Measurements from ENCODE around the gene AVPR2.

AVPR2 gene

DNA sequence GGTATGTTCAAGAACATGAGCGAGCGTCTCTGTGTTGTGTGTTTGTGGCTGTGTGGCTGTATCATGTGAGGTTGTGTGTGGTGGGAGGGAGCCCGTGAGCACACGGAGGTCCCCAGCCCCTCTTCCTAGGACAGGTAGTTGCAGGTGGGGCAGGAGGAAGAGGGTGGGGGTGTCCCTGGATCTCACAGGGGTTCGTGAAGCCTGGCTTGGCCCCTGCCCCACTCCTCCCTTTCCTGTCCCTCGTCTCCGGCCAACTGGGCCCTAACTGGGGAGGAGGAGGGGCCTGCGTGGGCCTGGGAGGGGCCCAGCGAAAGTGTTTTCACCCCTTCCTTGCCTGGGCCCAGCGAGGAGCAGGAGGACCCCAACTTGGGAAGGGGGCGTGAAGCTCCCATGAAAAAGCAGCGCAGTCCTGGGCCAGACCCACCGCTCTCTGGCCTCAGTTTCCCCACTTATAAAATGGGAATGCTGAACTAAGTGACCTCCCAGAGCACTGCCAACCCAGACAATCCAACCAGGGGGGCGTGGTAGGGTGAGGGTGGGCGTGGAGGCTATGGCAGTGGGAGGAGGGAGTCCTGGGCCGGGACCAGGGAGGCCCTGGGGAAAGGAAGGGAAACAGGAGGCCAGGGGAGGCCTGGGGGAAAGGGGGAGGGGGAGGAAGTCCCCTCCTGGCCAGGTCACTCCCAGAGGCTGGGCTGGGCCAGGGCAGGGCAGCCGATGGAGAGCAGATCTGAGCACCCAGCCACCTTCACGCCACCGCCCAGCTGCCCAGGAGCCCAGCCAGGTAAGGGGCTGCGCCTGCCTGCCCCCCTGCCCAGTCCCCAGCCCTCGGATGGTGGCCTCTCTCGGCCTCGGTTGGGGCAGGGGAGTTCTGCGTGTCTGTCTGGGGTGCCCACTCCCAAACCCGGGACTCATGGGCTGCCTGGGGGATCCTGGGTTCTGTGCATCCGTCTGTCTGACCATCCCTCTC, at the start of gene AVPR2:
Gene AVPR2 (plus strand): TSS at position 683 of the 967 bp plus-strand sequence. CDS start 473 bp downstream, outside the sequence.
- DNase-seq = no peak

- no peak for DNase-seq
Measured at GRCh38 chrX:153854702-153855101, 49.8 kb upstream of the AVPR2 start.

GRCh38 chrX:153857348-153857903, 47.0 kb upstream of the AVPR2 start:
- no peak for DNase-seq

DNA sequence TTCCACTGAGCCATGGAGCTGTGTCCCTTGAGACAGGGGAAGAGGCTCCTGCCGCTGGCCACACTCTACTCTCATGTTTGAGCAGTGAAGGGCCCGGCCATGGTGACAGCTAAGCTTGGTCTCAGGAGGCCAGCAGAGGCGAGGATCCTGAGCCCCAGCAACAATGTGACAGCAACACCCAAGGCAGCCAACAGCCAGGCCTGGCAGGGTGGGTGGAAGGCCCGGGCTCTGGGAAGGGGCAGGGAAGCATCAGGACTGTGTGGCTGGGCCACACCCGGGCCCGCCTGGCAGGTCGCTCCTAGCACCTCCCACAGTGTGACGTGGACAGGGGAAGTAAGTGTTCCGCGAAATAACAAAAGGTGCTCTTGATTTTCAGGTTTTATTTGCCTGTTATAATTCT, 43.3 kb upstream of the AVPR2 start:
- DNase-seq = no peak

GRCh38 chrX:153861733-153862310, 42.7 kb upstream of the AVPR2 start:
- DNase-seq = no peak

- DNase-seq = no peak
Measured at GRCh38 chrX:153862369-153863250, 41.9 kb upstream of the AVPR2 start.

DNA sequence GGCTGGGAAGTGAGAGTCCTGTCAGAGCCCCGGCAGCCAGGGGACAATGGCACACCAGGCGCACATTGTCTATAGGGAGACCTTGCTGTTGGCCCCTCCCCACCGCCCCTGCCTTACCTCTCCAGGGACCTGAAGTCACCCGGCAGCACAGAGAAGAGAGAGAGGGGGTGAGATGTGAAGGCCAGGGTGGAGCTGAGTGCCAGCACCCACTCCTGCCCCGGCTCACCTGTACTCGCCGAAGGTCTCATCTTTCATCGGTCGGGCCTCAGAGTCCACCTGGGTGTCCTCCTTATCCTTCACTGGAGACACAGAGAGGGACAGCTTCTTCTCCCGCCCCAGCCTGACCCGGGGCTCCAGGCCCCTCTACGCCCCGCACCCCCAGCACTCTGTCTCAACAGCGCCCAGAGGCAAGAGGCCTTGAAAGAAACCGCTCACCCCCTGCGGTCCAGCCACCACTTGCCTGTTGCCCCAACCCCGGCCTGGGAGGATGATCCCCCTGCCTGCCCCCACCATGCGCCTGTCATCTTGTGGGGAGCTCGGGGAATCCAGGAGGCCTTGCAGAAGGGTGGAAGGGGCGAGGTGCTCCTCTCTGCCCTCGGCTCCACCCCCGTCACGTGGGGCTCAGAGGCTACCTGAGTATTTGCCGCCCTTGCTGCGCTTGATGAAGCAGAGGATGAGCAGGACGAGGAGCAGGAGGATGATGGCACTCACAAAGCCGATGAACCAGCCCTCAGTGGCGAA, 41.1 kb upstream of the AVPR2 start:
- DNase-seq = no peak

DNA sequence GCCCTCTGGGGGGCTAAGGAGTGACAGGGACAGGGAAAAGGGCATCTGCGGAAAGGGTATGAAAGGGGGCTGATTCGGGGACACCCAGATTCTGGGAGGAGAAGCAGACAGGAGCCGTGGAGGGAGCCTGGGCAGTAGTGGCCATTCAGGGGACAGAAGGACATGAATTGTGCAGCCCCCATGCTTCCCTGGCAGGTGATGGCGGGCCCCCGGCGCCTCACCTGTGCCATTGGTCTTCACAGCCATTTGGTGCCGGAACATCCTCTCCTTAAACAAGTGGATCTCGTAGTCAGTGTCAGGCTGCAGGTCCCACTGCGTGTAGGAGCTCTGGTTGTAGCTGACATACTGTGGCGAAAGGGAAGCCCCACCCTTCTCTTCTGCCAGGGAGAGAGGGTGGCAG, 40.4 kb upstream of the AVPR2 start:
- DNase-seq = no peak

- no peak for DNase-seq
Measured at GRCh38 chrX:153864561-153865320, 39.7 kb upstream of the AVPR2 start.

GRCh38 chrX:153865321-153865580, 39.2 kb upstream of the AVPR2 start:
- DNase-seq = no peak

GRCh38 chrX:153865685-153866084, 38.8 kb upstream of the AVPR2 start:
- no peak for DNase-seq

DNA sequence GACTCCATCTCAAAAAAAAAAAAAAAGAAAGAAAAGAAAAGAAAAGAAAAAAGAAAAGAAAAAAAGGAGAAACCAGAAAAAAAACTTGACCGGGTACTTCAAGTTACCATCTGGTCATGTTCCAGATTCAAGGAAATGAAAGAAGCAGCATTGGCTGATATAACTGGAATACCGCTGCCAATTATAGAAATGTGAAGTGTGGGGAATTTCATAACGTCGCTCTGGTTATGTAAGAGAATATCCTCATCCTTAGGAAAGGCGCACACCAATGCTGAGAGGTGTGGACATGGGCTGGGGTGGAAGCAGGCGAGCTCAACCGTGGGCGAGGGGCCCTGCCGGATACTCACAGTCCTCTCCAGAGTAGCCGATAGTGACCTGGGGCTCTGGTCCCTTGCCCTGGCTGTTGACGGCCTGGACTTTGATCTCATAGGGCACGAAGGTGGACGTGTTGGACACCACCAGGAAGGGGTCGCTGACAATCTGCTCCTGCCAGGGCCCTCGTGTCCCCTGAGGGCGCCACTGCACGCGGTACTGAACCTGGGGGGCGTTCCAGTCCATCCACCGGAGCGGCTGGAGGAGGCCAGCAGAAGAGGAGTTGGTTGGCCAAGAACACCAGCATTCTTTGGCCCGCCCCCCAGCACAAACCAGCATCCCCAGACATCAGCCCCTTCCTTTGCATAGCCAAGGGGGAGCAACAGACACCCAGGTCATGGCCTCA, 38.0 kb upstream of the AVPR2 start:
- DNase-seq = no peak

GRCh38 chrX:153867139-153867538, 37.3 kb upstream of the AVPR2 start:
- no peak for DNase-seq

- DNase-seq = no peak
Measured at GRCh38 chrX:153867671-153868070, 36.8 kb upstream of the AVPR2 start.

DNA sequence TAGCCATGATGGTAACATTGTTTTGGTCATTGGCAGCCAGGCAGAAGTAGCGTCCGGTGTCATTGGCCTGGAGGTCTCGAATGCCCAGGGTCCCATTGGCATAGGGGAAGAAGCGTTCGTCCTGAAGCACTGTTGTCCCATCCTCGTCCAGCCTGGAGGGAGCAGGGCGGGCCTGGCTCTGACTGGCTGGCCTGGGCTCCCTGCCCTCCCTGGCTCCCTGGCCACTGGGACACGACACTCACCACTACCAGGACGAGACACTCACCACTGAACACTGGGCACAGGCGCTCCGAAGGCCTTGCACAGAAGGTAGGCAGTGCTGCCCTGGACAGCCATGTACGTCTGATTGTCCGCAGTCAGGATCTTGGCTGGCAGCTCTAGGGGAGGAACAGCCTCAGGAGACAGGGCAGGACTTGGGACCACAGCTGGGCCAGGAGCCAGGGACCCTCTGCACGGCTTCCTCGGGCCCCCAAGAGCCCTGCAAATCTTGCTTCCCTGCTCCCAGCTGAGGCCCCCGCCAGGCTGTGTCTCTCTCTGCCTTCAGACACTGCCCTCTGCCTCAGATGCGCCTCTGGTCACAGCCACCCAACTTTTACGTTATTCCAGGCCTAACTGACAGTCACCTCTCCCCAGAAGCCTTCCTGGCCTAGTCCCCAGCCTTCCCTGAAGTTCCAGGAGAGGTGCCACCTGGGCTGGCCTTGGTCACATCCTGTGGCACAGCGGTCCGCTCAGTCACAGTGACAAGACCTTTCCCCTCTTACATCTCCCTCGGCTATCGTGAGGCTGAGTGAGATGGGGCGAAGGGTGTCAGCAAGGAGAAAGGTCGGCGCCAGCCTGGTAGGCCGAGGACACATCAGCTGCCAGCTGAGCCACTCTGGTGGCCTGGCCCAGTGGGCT, 35.6 kb upstream of the AVPR2 start:
- DNase-seq = no peak

GRCh38 chrX:153869473-153870287, 34.8 kb upstream of the AVPR2 start:
- DNase-seq = no peak

GRCh38 chrX:153870288-153870690, 34.2 kb upstream of the AVPR2 start:
- DNase-seq = no peak

- DNase-seq = no peak
Measured at GRCh38 chrX:153870791-153871360, 33.6 kb upstream of the AVPR2 start.

DNA sequence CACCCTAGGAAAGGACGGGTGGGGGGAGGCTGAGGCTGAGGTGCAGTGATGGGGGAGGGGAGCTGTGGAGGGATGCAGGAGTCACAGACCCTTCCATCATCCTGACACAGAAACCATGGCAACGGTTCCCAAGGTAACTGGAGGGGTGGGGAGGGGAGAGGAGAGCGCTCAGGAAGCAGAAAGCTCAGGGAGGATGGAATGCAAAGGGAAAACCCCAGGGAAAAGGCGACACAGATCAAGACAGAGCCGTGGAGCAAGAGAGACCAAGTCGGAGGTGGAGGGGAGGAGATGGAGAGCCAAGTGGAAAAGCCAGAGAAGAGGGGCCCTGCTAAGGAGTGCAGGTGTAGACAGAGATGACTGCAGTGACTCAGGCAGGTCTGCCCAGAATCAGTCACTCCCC, 33.0 kb upstream of the AVPR2 start:
- DNase-seq = no peak

Data from left hindlimb (tissue), 1 donor.